ENCODE results near the gene MAG.

- TF ChIP-seq CTCF (conservative IDR thresholded peaks at IDR 0.05; ENCODE audit: low read length) (no peak), EZH2phosphoT487 (IDR thresholded peaks at IDR 0.05; ENCODE audit: borderline replicate concordance) (no peak)
Measured at GRCh38 chr19:35276706-35277281, 15.2 kb upstream of the MAG start.
